Testis (tissue), 2 donors: Measurements from ENCODE around the gene MYL6.
A peak's percentile ranks its signal among the peaks of the same experiment; 100 is the strongest.

ENCODE experiments used
- CTCF ChIP-seq, 3 experiments: fragments of 450-650 bp in 2 of 3; fragments of 200-600 bp in 1 of 3; sonication (generic) in 1 of 3; IDR thresholded peaks; one replicate each; pipeline ENCODE4 v1.5.1; 2016 to 2019; ENCODE audit warnings: antibody characterized with exemption in 3 of 3, mild to moderate bottlenecking in 2 of 3, moderate library complexity in 1 of 3
- POLR2A ChIP-seq: fragments of 450-650 bp; IDR thresholded peaks from one replicate; pipeline ENCODE4 v1.6.1; 2017; ENCODE audit warnings: antibody characterized with exemption, mild to moderate bottlenecking, moderate library complexity

GRCh38 chr12:56193025-56193578 lies 34.9 kb downstream of the MYL6 start:
- TF ChIP-seq CTCF (IDR thresholded peaks at IDR 0.05) (peak; percentile 76 to 92 (median 85)), POLR2A (no peak)
